Measurements from ENCODE around the gene C19orf33. TPM values are rescaled to one million over a fixed set of nuclear protein-coding genes. Genes with fewer than 3 reads are reported as not detected.

The C19orf33 gene
- total RNA-seq, 2 donors from 2014 or later: 111 to 159 TPM

DNA sequence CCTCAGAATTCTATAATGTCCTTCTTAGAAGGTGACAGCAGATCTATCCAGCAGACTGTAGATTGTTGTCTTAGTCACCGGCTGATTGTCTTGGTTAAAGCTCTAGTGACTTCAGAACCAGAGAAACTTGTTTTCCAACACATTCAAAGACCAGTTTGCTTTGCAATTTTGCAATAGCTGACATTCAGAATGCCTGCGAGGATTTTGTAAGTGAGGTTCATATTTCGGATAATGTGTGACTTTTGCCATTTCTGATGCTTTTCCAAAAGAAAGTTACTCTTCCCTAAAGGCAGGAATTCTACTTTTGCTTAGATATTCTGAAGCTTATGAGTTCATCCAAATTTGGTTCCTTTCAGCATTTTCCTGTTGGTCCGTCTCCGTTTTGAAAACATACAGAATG is 26.5 kb upstream of the C19orf33 start:
- Histone ChIP-seq H3K36me3 (no peaks in the 10 kb centered on the region), H3K9ac (ENCODE audit: low read depth in 2 of 2, low read length in 2 of 2) (no peak overlapping the region)
- intact Hi-C loops (cut with DNase I): no loop called here

DNA sequence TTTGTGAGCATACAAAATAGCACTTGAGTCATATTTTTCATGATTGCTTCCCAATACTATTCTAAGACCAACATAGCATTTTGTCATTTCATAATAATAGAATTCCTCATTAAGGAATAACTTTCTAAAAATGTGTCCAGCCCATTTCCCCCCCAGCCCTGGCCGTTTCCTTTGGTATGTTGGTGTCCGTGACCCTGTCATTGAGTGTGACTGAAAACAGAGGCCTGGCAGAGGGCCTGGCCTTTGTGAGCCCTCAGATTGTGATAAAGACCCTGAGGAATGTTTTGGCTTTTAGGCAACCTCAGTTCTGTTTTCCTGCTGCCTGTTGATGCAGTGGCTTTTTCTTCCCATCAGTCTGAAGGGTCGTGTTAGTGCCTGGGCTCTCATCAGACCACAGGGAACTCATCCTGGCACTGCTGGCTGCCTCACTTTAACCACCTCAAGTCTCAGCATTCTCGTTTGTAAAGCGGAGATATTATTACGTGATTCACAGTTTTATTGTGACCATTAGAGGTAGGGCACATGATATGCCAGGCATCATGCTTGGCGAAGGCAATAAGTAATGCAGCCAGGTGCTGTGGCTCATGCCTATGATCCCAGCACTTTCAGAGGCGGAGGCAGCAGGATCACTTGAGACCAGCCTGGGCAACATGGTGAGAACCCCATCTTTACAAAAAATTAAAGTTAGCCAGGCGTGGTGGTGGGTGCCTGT is 25.9 kb upstream of the C19orf33 start:
- Histone ChIP-seq H3K27ac (peak overlapping the region; percentile 13), H3K9ac (ENCODE audit: low read depth in 2 of 2, low read length in 2 of 2) (peak overlapping the region in 1 of 2 donors; percentile 65), H3K9me3 (no peaks in the 10 kb centered on the region), H3K4me3 (no peak overlapping the region), H3K36me3 (no peaks in the 10 kb centered on the region), H3K27me3 (no peaks in the 10 kb centered on the region), H3K4me1 (no peaks in the 10 kb centered on the region)
- no peak for DNase-seq
- TF ChIP-seq, protein P1, sequence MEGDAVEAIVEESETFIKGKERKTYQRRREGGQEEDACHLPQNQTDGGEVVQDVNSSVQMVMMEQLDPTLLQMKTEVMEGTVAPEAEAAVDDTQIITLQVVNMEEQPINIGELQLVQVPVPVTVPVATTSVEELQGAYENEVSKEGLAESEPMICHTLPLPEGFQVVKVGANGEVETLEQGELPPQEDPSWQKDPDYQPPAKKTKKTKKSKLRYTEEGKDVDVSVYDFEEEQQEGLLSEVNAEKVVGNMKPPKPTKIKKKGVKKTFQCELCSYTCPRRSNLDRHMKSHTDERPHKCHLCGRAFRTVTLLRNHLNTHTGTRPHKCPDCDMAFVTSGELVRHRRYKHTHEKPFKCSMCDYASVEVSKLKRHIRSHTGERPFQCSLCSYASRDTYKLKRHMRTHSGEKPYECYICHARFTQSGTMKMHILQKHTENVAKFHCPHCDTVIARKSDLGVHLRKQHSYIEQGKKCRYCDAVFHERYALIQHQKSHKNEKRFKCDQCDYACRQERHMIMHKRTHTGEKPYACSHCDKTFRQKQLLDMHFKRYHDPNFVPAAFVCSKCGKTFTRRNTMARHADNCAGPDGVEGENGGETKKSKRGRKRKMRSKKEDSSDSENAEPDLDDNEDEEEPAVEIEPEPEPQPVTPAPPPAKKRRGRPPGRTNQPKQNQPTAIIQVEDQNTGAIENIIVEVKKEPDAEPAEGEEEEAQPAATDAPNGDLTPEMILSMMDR (IDR thresholded peaks at IDR 0.05): no peak
- intact Hi-C loops (cut with DNase I): no loop called here

More for the DNA sequence above, 26.5 kb upstream of the C19orf33 start:
- TF ChIP-seq, protein P1 (IDR thresholded peaks at IDR 0.05): no peak
- peaks cover 2% of the 10 kb centered on the region for H3K4me1 ChIP-seq
- no peaks in the 10 kb centered on the region for H3K9me3 ChIP-seq
- H3K27me3 ChIP-seq: no peaks in the 10 kb centered on the region
- no peak for DNase-seq
- H3K4me3 ChIP-seq: no peak overlapping the region
- peak overlapping the region; percentile 13 for H3K27ac ChIP-seq

DNA sequence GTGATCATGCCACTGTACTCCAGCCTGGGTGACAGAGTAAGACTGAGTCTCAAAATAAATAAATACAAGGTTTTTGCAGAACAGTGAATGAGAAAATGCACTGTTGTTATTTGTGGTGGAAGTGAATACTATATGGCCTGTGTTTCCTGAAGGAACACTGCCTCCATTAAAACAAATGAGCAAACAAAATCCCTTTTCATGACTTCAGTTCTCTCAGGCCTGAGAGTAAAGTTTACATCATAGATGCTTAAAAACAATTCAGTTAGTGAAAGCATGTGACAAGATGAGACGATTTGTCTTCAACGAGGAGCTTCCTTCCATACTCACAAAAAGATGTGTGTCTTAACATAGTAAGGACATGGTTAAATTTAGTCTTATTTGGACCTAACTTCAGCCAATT is 25.3 kb upstream of the C19orf33 start:
- Histone ChIP-seq H3K4me1 (no peaks in the 10 kb centered on the region), H3K27me3 (no peaks in the 10 kb centered on the region), H3K36me3 (no peaks in the 10 kb centered on the region), H3K9ac (ENCODE audit: low read depth in 2 of 2, low read length in 2 of 2) (no peak overlapping the region), H3K9me3 (no peaks in the 10 kb centered on the region), H3K27ac (no peak overlapping the region), H3K4me3 (no peak overlapping the region)
- TF ChIP-seq, protein P1 (IDR thresholded peaks at IDR 0.05): no peak
- DNase-seq: no peak
- intact Hi-C loops (cut with DNase I): no loop called here

DNA sequence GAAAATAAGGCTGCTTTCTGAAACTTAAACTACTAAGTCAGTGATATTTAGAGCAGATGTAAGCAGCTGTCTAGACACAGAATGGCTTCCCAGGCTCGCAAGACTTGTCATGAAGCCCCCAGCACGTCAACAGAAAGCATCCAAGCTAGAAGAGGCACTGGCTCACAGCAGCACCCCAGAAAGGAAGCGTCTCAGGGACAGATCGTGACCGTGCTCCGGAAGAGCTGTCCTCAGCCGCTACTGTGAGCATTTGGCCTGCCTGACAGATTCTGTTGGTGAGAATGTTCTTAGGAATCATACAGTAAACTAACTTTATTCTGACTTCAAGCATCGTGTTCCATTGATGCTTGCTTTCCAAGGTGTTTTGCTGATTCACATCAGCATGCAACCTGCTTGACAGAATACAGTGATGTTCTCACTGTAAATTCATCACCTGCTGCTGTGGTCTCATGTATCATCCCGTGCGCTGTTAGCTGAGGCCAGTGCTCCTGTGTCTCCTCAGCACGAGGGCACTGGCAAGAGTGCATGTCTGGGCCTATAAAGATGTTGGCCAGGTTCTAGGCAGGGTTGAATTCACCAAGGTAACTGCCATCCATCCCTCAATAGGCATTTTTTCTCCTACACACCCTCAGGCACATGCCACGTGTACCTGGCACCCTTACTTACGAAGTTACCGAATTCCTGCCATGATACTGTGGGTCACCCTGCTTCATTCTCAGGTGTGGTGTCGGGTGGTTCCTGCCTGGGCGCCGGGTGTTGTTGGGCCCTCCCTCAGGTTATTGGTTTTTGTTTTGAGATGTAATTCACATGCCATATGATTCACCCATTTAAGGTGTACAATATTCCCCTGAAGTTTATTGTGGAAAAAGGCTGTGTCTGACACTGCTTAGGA is 23.8 kb upstream of the C19orf33 start:
- Histone ChIP-seq H3K27me3 (no peaks in the 10 kb centered on the region), H3K4me3 (no peak overlapping the region), H3K36me3 (no peaks in the 10 kb centered on the region), H3K27ac (no peak overlapping the region), H3K4me1 (no peaks in the 10 kb centered on the region), H3K9ac (ENCODE audit: low read depth in 2 of 2, low read length in 2 of 2) (no peak overlapping the region), H3K9me3 (no peaks in the 10 kb centered on the region)
- no peak for DNase-seq
- intact Hi-C loops (cut with DNase I): no loop called here
- TF ChIP-seq, protein P1 (IDR thresholded peaks at IDR 0.05): no peak

DNA sequence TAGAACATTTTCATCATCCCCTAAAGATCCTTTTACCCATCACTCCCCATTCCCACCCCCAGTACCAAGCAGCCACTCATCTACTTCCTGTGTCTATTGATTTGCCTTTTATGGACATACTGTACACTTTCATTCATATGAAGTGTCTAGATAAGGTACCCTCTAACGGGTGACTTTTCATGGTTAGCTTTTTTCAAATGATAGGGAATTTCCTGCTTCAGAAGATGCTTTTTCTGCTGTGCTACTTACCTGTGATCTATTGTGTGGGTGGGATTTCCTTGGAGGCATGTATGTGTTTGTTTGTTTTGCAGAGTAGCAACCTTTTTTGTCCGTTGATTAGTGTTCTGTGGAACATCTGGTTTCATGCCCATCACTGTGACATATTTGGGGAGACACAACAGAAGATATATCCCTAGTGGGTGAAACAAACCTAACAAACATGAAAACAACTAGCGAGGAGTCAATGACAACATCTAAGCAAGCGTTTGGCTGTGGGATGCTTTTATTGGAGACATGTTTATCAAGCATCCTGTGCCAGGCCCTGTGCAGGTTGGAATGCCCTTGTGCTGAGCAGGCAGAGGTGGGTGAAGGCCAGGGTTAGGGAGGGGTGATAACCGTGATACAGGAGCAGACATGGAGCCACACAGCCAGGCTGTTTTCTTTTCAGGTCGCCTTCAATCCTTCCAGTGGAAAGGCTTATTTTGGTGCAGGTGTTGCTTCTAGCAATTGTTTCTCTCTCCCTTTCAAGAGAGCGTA is 22.1 kb upstream of the C19orf33 start:
- peaks cover 4% of the 10 kb centered on the region for H3K36me3 ChIP-seq
- no peaks in the 10 kb centered on the region for H3K4me1 ChIP-seq
- TF ChIP-seq, protein P1 (IDR thresholded peaks at IDR 0.05): no peak
- no peaks in the 10 kb centered on the region for H3K9me3 ChIP-seq
- no peaks in the 10 kb centered on the region for H3K27me3 ChIP-seq
- intact Hi-C loops (cut with DNase I): no loop called here
- DNase-seq: no peak
- H3K27ac ChIP-seq: no peak overlapping the region
- no peak overlapping the region for H3K9ac ChIP-seq (ENCODE audit: low read depth in 2 of 2, low read length in 2 of 2)
- H3K4me3 ChIP-seq: no peak overlapping the region

Measured in colonic mucosa (tissue), 4 donors.